Heart left ventricle (tissue), 13 donors: ENCODE measurements around the gene GPR89A.

Experiments
- CTCF ChIP-seq, 12 donors: fragments of 200-600 bp; sonication (generic) in 4 of 12; IDR thresholded peaks; one replicate each; pipeline versions ENCODE4 v1.5.0 to v1.8.0; 2018 to 2022; ENCODE audit warnings: antibody characterized with exemption in 12 of 12, mild to moderate bottlenecking in 5 of 12
- POLR2A ChIP-seq, 2 donors: fragments of 450-650 bp; IDR thresholded peaks; one replicate each; pipeline ENCODE4 v1.6.1; 2017; ENCODE audit warnings: antibody characterized with exemption in 2 of 2, mild to moderate bottlenecking in 2 of 2, moderate library complexity in 2 of 2
- donor health status: ischemic (EF 13 %, LVEDD 7.1; RV severe dilation, severe dysfunction).
- donor health status: DM: no; HTN: yes; CAD: no.
- donor health status: DM: no; HTN: no; CAD: no.
- donor health status: ischemic (EF 25% LVEDD 6.9; RV normal size, moderate dysfunction).
- donor health status: ischemic (EF 25% LVEDD 5.7; RV mildly dilated, moderate dysfunction).
- donor health status: ischemic (EF 35%, LVEDD 5.7; RV mildly dilated, moderate dysfunction).
- donor health status: nonischemic (EF 11% LVEDD 7.7; RV severe dilation, severe dysfunction).
- donor health status: DM: yes; HTN: yes; CAD: no.
- donor health status: PGD.
- donor health status: ischemic (EF 29% LVEDD 5.4; RV normal size, mild dysfunction).
- donor health status: nonischemic (EF 23%, LVEDD 6.1; RV moderate dilation, normal function).

- TF ChIP-seq CTCF (IDR thresholded peaks at IDR 0.05) = no peak
- TF ChIP-seq POLR2A (IDR thresholded peaks at IDR 0.05) = no peak
Observed at GRCh38 chr1:145689922-145690321, 82.1 kb downstream of the GPR89A start.
